ENCODE data around the gene HIRA. TPM values are rescaled to one million over a fixed set of nuclear protein-coding genes. Genes with fewer than 3 reads are reported as not detected.

HIRA gene
- total RNA-seq, 4 donors from 2014 or later: 18.3 to 29.3 (median 20.3) TPM

GRCh38 chr22:19455585-19456370 is 24.2 kb upstream of the HIRA start:
- DNase-seq: no peak
- TF ChIP-seq POLR2A (IDR thresholded peaks at IDR 0.05): no peak
- TF ChIP-seq EP300 (IDR thresholded peaks at IDR 0.05; ENCODE audit: low read depth): no peak
- no peak for TF ChIP-seq POLR2AphosphoS5 (IDR thresholded peaks at IDR 0.05)
- TF ChIP-seq CTCF (IDR thresholded peaks at IDR 0.05): no peak
- in situ Hi-C loops (cut with MboI; ENCODE audit: low pct_ligation_motif_present in 1 of 4, low pct_unique_long_range_greater_than_20kb in 1 of 4, low sequenced_read_pairs in 3 of 4) (no loop called here), intact Hi-C loops (cut with DNase I; ENCODE audit: low total_unique reads) (no loop called here)
- H3K4me1 ChIP-seq: no peaks in the 10 kb centered on the region
- 76% methylated on average over 4 of the region's 4 CpGs; no CpG with 5 or more reads in 1 of the 2 donors for WGBS, 2 donors (ENCODE audit: low coverage in 1 of 2)
- H3K36me3 ChIP-seq: peaks cover 0 to 43% (median 13%) of the 10 kb centered on the region in 4 donors
- no peaks in the 10 kb centered on the region for H3K9me3 ChIP-seq
- H3K27me3 ChIP-seq: no peaks in the 10 kb centered on the region
- H3K4me3 ChIP-seq: no peak overlapping the region
- H3K27ac ChIP-seq: no peak overlapping the region

- Histone ChIP-seq H3K9me3 (no peaks in the 10 kb centered on the region), H3K36me3 (peaks cover 0 to 43% (median 13%) of the 10 kb centered on the region in 4 donors), H3K4me3 (no peak overlapping the region), H3K4me1 (no peaks in the 10 kb centered on the region), H3K27me3 (no peaks in the 10 kb centered on the region), H3K27ac (no peak overlapping the region)
- intact Hi-C loops (cut with DNase I; ENCODE audit: low total_unique reads): no loop called here
- in situ Hi-C loops (cut with MboI; ENCODE audit: low pct_ligation_motif_present in 1 of 4, low pct_unique_long_range_greater_than_20kb in 1 of 4, low sequenced_read_pairs in 3 of 4): no loop called here
- 94% methylated on average over 2 of the region's 2 CpGs; no CpG with 5 or more reads in 1 of the 2 donors for WGBS, 2 donors (ENCODE audit: low coverage in 1 of 2)
- no peak for TF ChIP-seq POLR2AphosphoS5 (IDR thresholded peaks at IDR 0.05)
- no peak for DNase-seq
Observed at GRCh38 chr22:19455033-19455432, 23.5 kb upstream of the HIRA start.

GRCh38 chr22:19454156-19454555 is 22.6 kb upstream of the HIRA start:
- in situ Hi-C loops (cut with MboI; ENCODE audit: low pct_ligation_motif_present in 1 of 4, low pct_unique_long_range_greater_than_20kb in 1 of 4, low sequenced_read_pairs in 3 of 4) (no loop called here), intact Hi-C loops (cut with DNase I; ENCODE audit: low total_unique reads) (no loop called here)
- H3K27ac ChIP-seq: no peak overlapping the region
- H3K27me3 ChIP-seq: no peaks in the 10 kb centered on the region
- TF ChIP-seq EP300 (IDR thresholded peaks at IDR 0.05; ENCODE audit: low read depth): no peak
- TF ChIP-seq CTCF (IDR thresholded peaks at IDR 0.05): no peak
- TF ChIP-seq POLR2AphosphoS5 (IDR thresholded peaks at IDR 0.05): no peak
- TF ChIP-seq POLR2A (IDR thresholded peaks at IDR 0.05): no peak
- 68 to 82% methylated on average over 3 to 6 of the region's 6 CpGs for WGBS, 2 donors (ENCODE audit: low coverage in 1 of 2)
- H3K4me3 ChIP-seq: no peak overlapping the region
- DNase-seq: no peak
- H3K9me3 ChIP-seq: no peaks in the 10 kb centered on the region
- no peaks in the 10 kb centered on the region for H3K4me1 ChIP-seq
- peaks cover 0 to 43% (median 13%) of the 10 kb centered on the region in 4 donors for H3K36me3 ChIP-seq

- in situ Hi-C loops (cut with MboI; ENCODE audit: low pct_ligation_motif_present in 1 of 4, low pct_unique_long_range_greater_than_20kb in 1 of 4, low sequenced_read_pairs in 3 of 4): no loop called here
- 93% methylated on average over 5 of the region's 5 CpGs; no CpG with 5 or more reads in 1 of the 2 donors for WGBS, 2 donors (ENCODE audit: low coverage in 1 of 2)
- H3K36me3 ChIP-seq: peaks cover 0 to 43% (median 13%) of the 10 kb centered on the region in 4 donors
Observed at GRCh38 chr22:19453718-19454117, 22.2 kb upstream of the HIRA start.

More at GRCh38 chr22:19453718-19454117, 22.2 kb upstream of the HIRA start:
- H3K9me3 ChIP-seq: no peaks in the 10 kb centered on the region
- intact Hi-C loops (cut with DNase I; ENCODE audit: low total_unique reads): no loop called here
- TF ChIP-seq POLR2AphosphoS5 (IDR thresholded peaks at IDR 0.05): no peak
- TF ChIP-seq EP300 (IDR thresholded peaks at IDR 0.05; ENCODE audit: low read depth): no peak
- TF ChIP-seq POLR2A (IDR thresholded peaks at IDR 0.05): no peak
- no peak for TF ChIP-seq CTCF (IDR thresholded peaks at IDR 0.05)
- DNase-seq: no peak
- H3K4me3 ChIP-seq: no peak overlapping the region
- peaks cover 0 to 3% (median under 1%) of the 10 kb centered on the region in 4 donors for H3K4me1 ChIP-seq
- H3K27ac ChIP-seq: no peak overlapping the region
- no peaks in the 10 kb centered on the region for H3K27me3 ChIP-seq

Measured in transverse colon (tissue), 4 donors.